K562 (cell line): ENCODE results near the gene CFL1. TPM values are rescaled to one million over a fixed set of nuclear protein-coding genes. Genes with fewer than 3 reads are reported as not detected.

Source experiments
- BACH1 ChIP-seq: fragments of 200-800 bp; sonication (Bioruptor generic); IDR thresholded peaks from 2 replicates; pipeline ENCODE4 v1.6.1; 2016; ENCODE audit warnings: missing genetic modification characterization, missing compliant biosample characterization
- CBX2 ChIP-seq: fragments of 200-600 bp; sonication (generic); IDR thresholded peaks from one replicate; pipeline ENCODE4 v1.6.1; 2012; ENCODE audit warnings: mild to moderate bottlenecking, low read length, inconsistent platforms; ENCODE audit not compliant: insufficient read depth, poor library complexity, severe bottlenecking
- CHD7 ChIP-seq: fragments of 200-600 bp; sonication (generic); IDR thresholded peaks from one replicate; pipeline ENCODE4 v1.6.1; 2012; ENCODE audit warnings: mild to moderate bottlenecking, low read depth, low read length, inconsistent platforms
- E2F4 ChIP-seq: sonication (generic); formaldehyde crosslinking; IDR thresholded peaks from 2 replicates; pipeline ENCODE4 v1.8.0; 2022; ENCODE audit warnings: mild to moderate bottlenecking, low read depth, missing genetic modification reagents
- FOXK2 ChIP-seq, 2 experiments: fragments of 450-650 bp; IDR thresholded peaks in 1 of 2; conservative IDR thresholded peaks in 1 of 2; 2 replicates each; pipeline ENCODE4 v1.6.1; 2016; ENCODE audit warnings: low read depth in 2 of 2, mild to moderate bottlenecking in 1 of 2
- NFE2L1 ChIP-seq: fragments of 450-650 bp; IDR thresholded peaks from 2 replicates; pipeline ENCODE4 v1.6.1; 2016; ENCODE audit warnings: missing genetic modification characterization, low read depth, mild to moderate bottlenecking, missing compliant biosample characterization, moderate library complexity, borderline replicate concordance
- PHTF2 ChIP-seq: fragments of 250-450 bp; sonication (Bioruptor Pico); IDR thresholded peaks from 2 replicates; pipeline ENCODE4 v1.5.0; 2021; ENCODE audit warnings: mild to moderate bottlenecking
- RBM25 ChIP-seq: fragments of 200-400 bp; formaldehyde crosslinking; IDR thresholded peaks from 2 replicates; pipeline ENCODE4 v1.6.1; 2018; ENCODE audit warnings: low read length, low read depth, moderate library complexity; ENCODE audit not compliant: severe bottlenecking
- SAFB ChIP-seq: fragments of 200-400 bp; formaldehyde crosslinking; IDR thresholded peaks from 2 replicates; pipeline ENCODE4 v1.6.1; 2017; ENCODE audit warnings: low read depth, low read length, borderline replicate concordance
- SMARCA5 ChIP-seq: fragments of 450-650 bp; IDR thresholded peaks from 2 replicates; pipeline ENCODE4 v1.6.1; 2016
- TAL1 ChIP-seq: fragments of 450-650 bp; IDR thresholded peaks from 2 replicates; pipeline ENCODE4 v1.6.1; 2016; ENCODE audit warnings: mild to moderate bottlenecking
- TBP ChIP-seq: optimal IDR thresholded peaks from 2 replicates; pipeline ENCODE3; 2011; ENCODE audit warnings: low read depth, low read length, improper control_type of control experiment
- ZNF449 ChIP-seq: fragments of 250-450 bp; sonication (Bioruptor Pico); IDR thresholded peaks from 2 replicates; pipeline ENCODE4 v1.8.0; 2022; ENCODE audit warnings: moderate library complexity, mild to moderate bottlenecking, inconsistent platforms
- polyA plus RNA-seq, 8 experiments: library from polyadenylated mRNA; depleted of rRNA in 4 of 8; stranded (reverse) in 5 of 8; unstranded in 3 of 8; fragments of >200 nt; fragmentation: Nextera tagmentation in 2 of 8; fragmentation: Illumina TruSeq in 1 of 8; extraction: Ambion mirVana in 2 of 8; extraction: Trizol in 1 of 8; gene quantifications; 2 replicates each; pipeline versions ENCODE4 v1.2.1 to v1.2.3, GENCODE V29; 2011 to 2014; ENCODE audit warnings: inconsistent platforms in 1 of 8, missing spikeins in 1 of 8
- total RNA-seq, 7 experiments: library from RNA; depleted of rRNA in 6 of 7; stranded (reverse); fragments of >200 nt in 6 of 7; fragmentation: Illumina TruSeq in 2 of 7; extraction: Trizol in 2 of 7; gene quantifications; 2 replicates each; pipeline versions ENCODE4 v1.2.1 to v1.2.3, GENCODE V29; 2011 to 2021; ENCODE audit warnings: low replicate concordance in 1 of 7

The CFL1 gene
- total and polyA plus RNA-seq, 9 of the 15 experiments (the other 6 are each of a cell fraction or from before 2014, with no cell fraction given), result 105 to 1,101 (median 859) TPM

- TF ChIP-seq SAFB (no peak), TBP (no peak), BACH1 (tag) (peak; percentile 86), CBX2 (no peak), FOXK2 (conservative IDR thresholded peaks at IDR 0.05 in 1 of 2, IDR thresholded peaks at IDR 0.05 in 1 of 2; ENCODE audit: low read depth in 2 of 2) (no peak; a peak in 1 of 4 replicates), PHTF2 (CRISPR knock-in tag) (no peak), TAL1 (no peak), ZNF449 (CRISPR knock-in tag) (0 out of 2 replicates have a peak, but pooled peaks have one; percentile 37), E2F4 (CRISPR knock-in tag) (no peak), SMARCA5 (no peak), RBM25 (no peak), NFE2L1 (tag) (no peak), CHD7 (no peak)
Observed at GRCh38 chr11:65899356-65900124, 41.6 kb upstream of the CFL1 start (continued).
